Breast epithelium (tissue), 4 donors: Measurements from ENCODE around the gene MAML3. TPM values are rescaled to one million over a fixed set of nuclear protein-coding genes. Genes with fewer than 3 reads are reported as not detected.

Source experiments
- DNase-seq, 2 donors: peaks; one replicate each; pipeline ENCODE4 v3.0.0-alpha.2; 2019; ENCODE audit warnings: low spot score in 2 of 2
- H3K27ac ChIP-seq, 2 donors: fragments of 200-600 bp; sonication (generic) in 1 of 2; one replicate each; pipeline ENCODE4 v1.5.1; 2016 to 2019; ENCODE audit warnings: mild to moderate bottlenecking in 1 of 2
- H3K27me3 ChIP-seq, 2 donors: fragments of 200-600 bp; sonication (generic) in 1 of 2; one replicate each; pipeline versions ENCODE4 v1.5.1 to v1.6.0; 2017 to 2019; ENCODE audit warnings: control low read depth in 1 of 2, mild to moderate bottlenecking in 1 of 2
- H3K36me3 ChIP-seq: fragments of 200-600 bp; one replicate; pipeline ENCODE4 v1.5.1; 2019
- H3K4me1 ChIP-seq, 2 donors: fragments of 200-600 bp; sonication (generic); one replicate each; pipeline ENCODE4 v1.5.1; 2016 to 2019; ENCODE audit warnings: control low read depth in 1 of 2
- H3K4me3 ChIP-seq, 3 donors: fragments of 200-600 bp; sonication (generic); 1 replicate in 2 of 3; 2 replicates in 1 of 3; pipeline ENCODE4 v1.5.1; 2016 to 2019; ENCODE audit warnings: mild to moderate bottlenecking in 3 of 3, moderate library complexity in 2 of 3
- H3K9me3 ChIP-seq, 2 donors: fragments of 200-600 bp; sonication (generic) in 1 of 2; one replicate each; pipeline ENCODE4 v1.5.1; 2016 to 2019; ENCODE audit warnings: control low read depth in 1 of 2
- POLR2A ChIP-seq: fragments of 450-650 bp; IDR thresholded peaks from one replicate; pipeline ENCODE4 v1.6.1; 2016; ENCODE audit warnings: antibody characterized with exemption, mild to moderate bottlenecking, moderate library complexity
- POLR2AphosphoS5 ChIP-seq, 3 donors: sonication (generic); formaldehyde crosslinking; IDR thresholded peaks; one replicate each; pipeline ENCODE4 v1.6.1; 2017; ENCODE audit warnings: antibody characterized with exemption in 3 of 3
- intact Hi-C: fragments of 100-400 bp; cut with DNase I; formaldehyde crosslinking; loops from one replicate; pipeline ENCODE4 v1.15.1; 2023; ENCODE audit warnings: low total_unique reads
- total RNA-seq, 3 donors: library from RNA; depleted of rRNA; stranded (reverse); fragments of >200 nt; gene quantifications; one replicate each; pipeline ENCODE4 v1.1.0, GENCODE V29; 2016
- TF ChIP-seq, protein P1 (sequence below), 3 donors: fragments of 450-650 bp; IDR thresholded peaks; one replicate each; pipeline ENCODE4 v1.5.1; 2016 to 2017; ENCODE audit warnings: antibody characterized with exemption in 3 of 3, mild to moderate bottlenecking in 3 of 3, moderate library complexity in 3 of 3

MAML3 gene
- total RNA-seq: 10 to 100 TPM in 2 of 3 donors, 1 to 10 TPM in 1; 5.0 to 16.8 (median 11.1) TPM

DNA sequence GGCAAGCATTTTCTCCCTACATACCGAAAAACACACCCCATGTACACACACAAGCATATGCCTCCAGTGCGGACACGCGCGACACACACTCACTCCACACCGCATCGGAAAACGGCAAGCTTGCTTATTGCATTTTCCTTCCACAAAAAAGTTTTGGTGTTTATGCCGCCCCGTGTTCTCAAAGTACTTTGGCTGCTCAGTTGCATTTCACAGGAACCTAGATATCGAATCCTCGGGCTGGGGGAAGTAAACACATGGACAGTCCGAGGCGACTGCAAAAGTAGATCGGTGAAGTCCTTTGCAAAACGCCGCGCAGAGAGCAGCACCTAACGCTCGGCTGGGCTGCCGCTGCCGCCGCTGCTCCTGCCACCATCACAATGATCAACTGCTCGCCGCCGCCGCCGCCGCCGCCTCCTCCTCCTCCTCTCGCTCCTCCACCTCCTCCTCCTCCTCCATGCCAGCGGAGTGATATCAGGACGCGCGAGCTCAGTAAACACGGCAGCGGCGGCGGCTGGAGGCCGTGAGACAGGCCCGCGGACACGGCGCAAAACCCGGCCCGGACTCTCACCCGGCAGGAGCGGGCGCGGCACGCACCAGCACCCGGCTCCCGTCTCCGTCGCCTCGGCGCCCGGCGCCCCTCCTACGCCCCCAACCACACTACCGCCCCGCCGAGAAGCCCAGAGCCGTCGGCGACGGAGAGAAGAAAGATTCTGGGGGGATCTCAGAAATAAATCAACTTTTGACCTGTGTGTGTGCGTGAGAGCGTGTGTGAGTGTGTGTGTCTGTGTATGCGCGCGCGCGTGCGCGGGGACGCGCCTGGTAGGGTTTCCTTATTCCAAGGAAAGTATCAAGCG, at the start of gene MAML3:
Gene MAML3 (minus strand): TSS at position 467 of the 854 bp plus-strand sequence. CDS start 857 bp downstream, outside the sequence.
- peak within 1 kb of the TSS; percentile 96 to 98 for H3K27ac ChIP-seq
- intact Hi-C loops: loop anchor here (2.0 to 5.0 kb wide), 3 partner anchors 99 to 417 kb away; no protein-coding TSS in a partner anchor
- no peaks in the 10 kb centered on the region for H3K27me3 ChIP-seq
- no peaks in the 10 kb centered on the region for H3K36me3 ChIP-seq
- peak within 1 kb of the TSS; percentile 68 to 79 (median 72) for H3K4me3 ChIP-seq
- DNase-seq: peak; percentile 93 to 95
- TF ChIP-seq, protein P1, sequence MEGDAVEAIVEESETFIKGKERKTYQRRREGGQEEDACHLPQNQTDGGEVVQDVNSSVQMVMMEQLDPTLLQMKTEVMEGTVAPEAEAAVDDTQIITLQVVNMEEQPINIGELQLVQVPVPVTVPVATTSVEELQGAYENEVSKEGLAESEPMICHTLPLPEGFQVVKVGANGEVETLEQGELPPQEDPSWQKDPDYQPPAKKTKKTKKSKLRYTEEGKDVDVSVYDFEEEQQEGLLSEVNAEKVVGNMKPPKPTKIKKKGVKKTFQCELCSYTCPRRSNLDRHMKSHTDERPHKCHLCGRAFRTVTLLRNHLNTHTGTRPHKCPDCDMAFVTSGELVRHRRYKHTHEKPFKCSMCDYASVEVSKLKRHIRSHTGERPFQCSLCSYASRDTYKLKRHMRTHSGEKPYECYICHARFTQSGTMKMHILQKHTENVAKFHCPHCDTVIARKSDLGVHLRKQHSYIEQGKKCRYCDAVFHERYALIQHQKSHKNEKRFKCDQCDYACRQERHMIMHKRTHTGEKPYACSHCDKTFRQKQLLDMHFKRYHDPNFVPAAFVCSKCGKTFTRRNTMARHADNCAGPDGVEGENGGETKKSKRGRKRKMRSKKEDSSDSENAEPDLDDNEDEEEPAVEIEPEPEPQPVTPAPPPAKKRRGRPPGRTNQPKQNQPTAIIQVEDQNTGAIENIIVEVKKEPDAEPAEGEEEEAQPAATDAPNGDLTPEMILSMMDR (IDR thresholded peaks at IDR 0.05): peak in 1 of 3 donors; percentile 10
- TF ChIP-seq POLR2AphosphoS5 (IDR thresholded peaks at IDR 0.05): peak; percentile 79 to 90 (median 86)
- TF ChIP-seq POLR2A: peak; percentile 43
- no peaks in the 10 kb centered on the region for H3K9me3 ChIP-seq
- peaks cover 4% of the 10 kb centered on the region in 2 donors for H3K4me1 ChIP-seq

DNA sequence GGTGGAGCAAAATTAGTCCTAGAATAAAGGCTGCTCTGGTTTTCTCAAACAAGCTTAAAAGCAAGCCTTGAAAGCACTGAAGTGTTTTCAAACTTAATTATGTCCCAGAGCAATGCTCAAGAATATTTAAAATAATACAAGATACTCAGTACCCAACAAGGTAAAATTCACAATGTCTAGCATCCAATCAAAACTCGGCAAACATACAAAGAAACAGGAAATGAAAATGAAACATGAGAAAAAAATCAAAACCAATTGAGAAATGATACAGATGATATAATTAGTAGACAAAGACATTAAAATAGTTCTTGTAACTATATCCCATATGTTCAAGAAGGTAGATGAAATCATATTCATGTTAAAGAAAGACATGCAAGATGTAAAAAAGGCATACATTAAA, 45.0 kb upstream of the MAML3 start:
- intact Hi-C loops: loop anchor here (10.0 kb wide), 1 partner anchor 554 kb away; no protein-coding TSS in a partner anchor
- no peak overlapping the region for H3K27ac ChIP-seq
- no peak overlapping the region for H3K4me3 ChIP-seq
- no peaks in the 10 kb centered on the region for H3K27me3 ChIP-seq
- H3K9me3 ChIP-seq: no peaks in the 10 kb centered on the region
- TF ChIP-seq POLR2A: no peak
- no peaks in the 10 kb centered on the region for H3K4me1 ChIP-seq
- no peak for DNase-seq
- H3K36me3 ChIP-seq: no peaks in the 10 kb centered on the region

DNA sequence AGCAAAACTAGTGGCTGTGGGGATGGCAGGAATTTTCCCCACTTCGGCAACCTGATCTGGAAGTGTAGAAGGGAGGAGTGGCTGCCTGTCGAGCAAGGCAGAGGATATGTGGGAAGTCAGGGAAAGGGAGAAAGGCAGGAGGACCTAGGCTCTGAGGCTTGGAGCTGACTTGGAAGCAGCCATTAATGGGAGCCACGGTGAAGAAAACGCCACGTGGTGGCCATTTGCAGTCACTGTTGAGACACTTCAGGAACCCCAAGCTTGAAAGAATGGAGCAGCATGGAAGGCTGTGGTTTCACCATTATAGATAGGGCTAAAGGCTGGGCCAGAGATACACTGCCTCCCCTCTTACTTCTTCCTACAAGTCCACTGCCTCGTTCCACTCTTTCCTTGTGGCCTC, 41.8 kb upstream of the MAML3 start:
- Histone ChIP-seq H3K27ac (no peak overlapping the region), H3K36me3 (no peaks in the 10 kb centered on the region), H3K4me1 (no peaks in the 10 kb centered on the region), H3K9me3 (no peaks in the 10 kb centered on the region), H3K27me3 (no peaks in the 10 kb centered on the region), H3K4me3 (no peak overlapping the region)
- intact Hi-C loops: loop anchor here (10.0 kb wide), 1 partner anchor 551 kb away; no protein-coding TSS in a partner anchor
- TF ChIP-seq POLR2AphosphoS5 (IDR thresholded peaks at IDR 0.05) (no peak), POLR2A (no peak)
- TF ChIP-seq, protein P1 (IDR thresholded peaks at IDR 0.05): no peak
- no peak for DNase-seq

DNA sequence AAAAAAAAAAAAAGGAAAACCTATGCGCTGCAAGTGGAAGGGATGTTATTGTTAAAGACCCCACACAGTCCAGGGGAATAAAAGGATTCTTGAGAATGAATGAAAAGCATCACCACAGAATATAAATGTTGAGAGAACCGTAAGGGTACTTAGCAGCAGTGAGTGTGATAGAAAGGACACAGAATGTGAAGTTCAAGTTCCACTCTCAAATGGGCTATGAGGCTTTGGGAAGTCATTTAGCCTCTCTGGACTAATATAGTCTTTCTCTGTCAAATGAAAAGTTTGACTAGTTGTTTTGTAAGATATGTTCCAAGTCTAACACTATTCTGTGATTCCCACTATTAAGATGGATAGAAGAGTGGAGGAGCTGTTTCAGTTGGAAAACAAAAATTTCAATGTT, 35.8 kb upstream of the MAML3 start:
- intact Hi-C loops: loop anchor here (10.0 kb wide), 1 partner anchor 545 kb away; no protein-coding TSS in a partner anchor
- Histone ChIP-seq H3K27ac (no peak overlapping the region), H3K4me3 (no peak overlapping the region), H3K9me3 (no peaks in the 10 kb centered on the region), H3K36me3 (no peaks in the 10 kb centered on the region), H3K27me3 (no peaks in the 10 kb centered on the region), H3K4me1 (no peaks in the 10 kb centered on the region)
- DNase-seq: no peak
- TF ChIP-seq POLR2A (no peak), POLR2AphosphoS5 (IDR thresholded peaks at IDR 0.05) (no peak)
- TF ChIP-seq, protein P1 (IDR thresholded peaks at IDR 0.05): no peak

DNA sequence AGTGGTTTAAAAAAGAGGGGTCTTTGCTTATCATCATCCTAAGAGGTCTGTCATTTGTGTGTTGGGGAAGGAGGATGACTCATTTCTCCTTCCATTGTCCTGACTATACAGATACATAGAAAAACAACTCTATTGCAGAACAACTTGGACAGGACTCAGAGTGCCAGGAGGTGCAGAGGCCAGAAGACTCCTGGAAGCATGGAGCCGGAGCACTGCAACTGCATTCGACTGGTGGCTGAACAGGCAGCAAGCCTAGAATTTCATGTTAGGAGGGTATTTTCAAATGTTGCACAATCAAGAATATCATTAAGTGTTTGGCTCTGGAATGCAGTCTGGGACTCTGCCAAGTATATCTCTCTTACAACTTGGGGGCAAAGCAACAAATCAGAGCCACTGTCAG, 35.0 kb upstream of the MAML3 start:
- intact Hi-C loops: no loop called here
- Histone ChIP-seq H3K27me3 (no peaks in the 10 kb centered on the region), H3K4me3 (no peak overlapping the region), H3K9me3 (no peaks in the 10 kb centered on the region), H3K27ac (peak overlapping the region; percentile 21 to 53), H3K4me1 (no peaks in the 10 kb centered on the region), H3K36me3 (no peaks in the 10 kb centered on the region)
- TF ChIP-seq POLR2AphosphoS5 (IDR thresholded peaks at IDR 0.05) (peak in 1 of 3 donors; percentile 42), POLR2A (no peak)
- peak in 1 of 2 donors; percentile 43 for DNase-seq

DNA sequence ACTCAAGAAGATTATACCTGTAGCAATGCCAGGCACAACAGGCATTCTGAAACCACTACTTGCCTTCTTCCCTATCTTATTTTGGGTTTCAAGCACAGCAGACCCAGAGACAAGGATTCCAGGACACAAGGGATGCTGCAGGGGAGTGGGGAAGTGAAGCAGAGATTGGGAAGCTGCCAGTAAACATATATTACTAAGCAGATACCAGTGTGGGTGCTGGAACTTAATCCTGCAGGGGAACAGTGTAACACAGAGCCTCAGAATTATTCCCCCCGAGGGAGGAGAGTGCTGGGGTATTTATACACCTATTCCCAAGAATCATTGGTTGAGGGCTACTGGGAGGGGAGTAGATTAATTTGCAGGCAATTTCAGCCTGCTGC, 33.3 kb upstream of the MAML3 start:
- Histone ChIP-seq H3K4me3 (no peak overlapping the region), H3K27me3 (no peaks in the 10 kb centered on the region), H3K9me3 (no peaks in the 10 kb centered on the region), H3K27ac (no peak overlapping the region), H3K36me3 (no peaks in the 10 kb centered on the region), H3K4me1 (no peaks in the 10 kb centered on the region)
- intact Hi-C loops: no loop called here
- TF ChIP-seq POLR2AphosphoS5 (IDR thresholded peaks at IDR 0.05) (no peak), POLR2A (no peak)
- TF ChIP-seq, protein P1 (IDR thresholded peaks at IDR 0.05): no peak
- no peak for DNase-seq
